SK-N-SH treated with all-trans-retinoic acid at 6 μM for 48 hours (cell line): ENCODE measurements around the gene NUB1.

Experiments
- CREB5 ChIP-seq: fragments of 250-450 bp; sonication (Bioruptor Pico); IDR thresholded peaks from 2 replicates; pipeline ENCODE4 v1.5.1; 2020; ENCODE audit warnings: low read depth, mild to moderate bottlenecking, moderate library complexity
- CSRNP3 ChIP-seq: fragments of 250-450 bp; sonication (Bioruptor Pico); IDR thresholded peaks from 2 replicates; pipeline ENCODE4 v1.5.1; 2021; ENCODE audit warnings: mild to moderate bottlenecking, moderate library complexity
- ESRRG ChIP-seq: fragments of 250-450 bp; sonication (Bioruptor Pico); IDR thresholded peaks from 2 replicates; pipeline ENCODE4 v1.6.1; 2021; ENCODE audit warnings: mild to moderate bottlenecking
- ISL1 ChIP-seq: fragments of 250-450 bp; sonication (Bioruptor Pico); IDR thresholded peaks from 2 replicates; pipeline ENCODE4 v2.1.2; 2022; ENCODE audit warnings: mild to moderate bottlenecking, moderate library complexity
- TCF4 ChIP-seq: fragments of 250-450 bp; sonication (Bioruptor Pico); IDR thresholded peaks from 2 replicates; pipeline ENCODE4 v1.8.0; 2021; ENCODE audit warnings: mild to moderate bottlenecking, moderate library complexity, borderline replicate concordance
- TF ChIP-seq, protein P1 (sequence below): fragments of 250-450 bp; sonication (Bioruptor Pico); IDR thresholded peaks from 2 replicates; pipeline ENCODE4 v1.8.0; 2020; ENCODE audit warnings: mild to moderate bottlenecking, moderate library complexity, borderline replicate concordance

DNA sequence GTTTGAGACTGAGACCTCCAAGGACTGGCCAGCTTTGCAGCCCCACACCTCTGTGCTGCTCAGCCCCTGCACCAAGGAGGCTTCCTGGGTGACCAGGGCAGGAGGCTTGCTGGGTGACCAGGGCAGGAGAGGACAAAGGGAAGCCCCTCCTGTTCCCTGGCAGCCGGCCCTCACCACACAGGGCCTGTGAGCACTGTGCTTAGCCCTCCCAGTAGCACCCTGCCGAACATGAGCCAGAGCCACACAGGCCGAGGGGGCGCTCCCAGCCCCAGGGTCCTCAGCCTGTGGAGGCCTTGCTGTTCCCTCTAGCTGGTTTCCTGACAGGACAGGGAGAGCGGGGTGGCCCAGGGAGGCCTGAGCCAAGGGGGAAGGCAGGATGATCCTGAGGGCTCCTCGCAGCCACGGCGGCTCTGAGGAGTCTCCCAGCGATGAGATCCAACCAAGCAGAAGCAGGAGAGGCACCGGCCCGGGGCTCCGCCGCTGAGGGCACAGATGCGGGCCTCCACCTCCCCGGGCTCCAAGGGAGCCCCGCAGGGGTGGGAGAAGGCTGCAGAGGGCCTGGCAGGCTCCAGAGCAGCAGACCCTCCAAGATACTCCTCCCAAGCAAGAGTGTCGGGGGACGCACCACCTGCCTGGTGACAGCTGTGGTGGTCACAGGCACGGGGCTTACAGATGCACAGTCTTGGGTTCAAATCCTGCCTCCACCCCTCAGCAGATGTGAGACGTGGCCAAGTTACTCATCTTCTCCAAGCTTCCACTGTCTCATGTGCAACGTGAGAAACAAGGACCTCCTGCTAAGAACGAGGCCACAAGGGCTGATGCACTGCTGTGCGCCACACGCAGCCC lies 45.8 kb downstream of the NUB1 start:
- TF ChIP-seq CSRNP3 (CRISPR knock-in tag) (no peak), ISL1 (CRISPR knock-in tag) (no peak), ESRRG (no peak), TCF4 (no peak), CREB5 (no peak)
- TF ChIP-seq, protein P1, sequence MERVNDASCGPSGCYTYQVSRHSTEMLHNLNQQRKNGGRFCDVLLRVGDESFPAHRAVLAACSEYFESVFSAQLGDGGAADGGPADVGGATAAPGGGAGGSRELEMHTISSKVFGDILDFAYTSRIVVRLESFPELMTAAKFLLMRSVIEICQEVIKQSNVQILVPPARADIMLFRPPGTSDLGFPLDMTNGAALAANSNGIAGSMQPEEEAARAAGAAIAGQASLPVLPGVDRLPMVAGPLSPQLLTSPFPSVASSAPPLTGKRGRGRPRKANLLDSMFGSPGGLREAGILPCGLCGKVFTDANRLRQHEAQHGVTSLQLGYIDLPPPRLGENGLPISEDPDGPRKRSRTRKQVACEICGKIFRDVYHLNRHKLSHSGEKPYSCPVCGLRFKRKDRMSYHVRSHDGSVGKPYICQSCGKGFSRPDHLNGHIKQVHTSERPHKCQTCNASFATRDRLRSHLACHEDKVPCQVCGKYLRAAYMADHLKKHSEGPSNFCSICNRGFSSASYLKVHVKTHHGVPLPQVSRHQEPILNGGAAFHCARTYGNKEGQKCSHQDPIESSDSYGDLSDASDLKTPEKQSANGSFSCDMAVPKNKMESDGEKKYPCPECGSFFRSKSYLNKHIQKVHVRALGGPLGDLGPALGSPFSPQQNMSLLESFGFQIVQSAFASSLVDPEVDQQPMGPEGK (CRISPR knock-in tag) = no peak
